A549 (cell line): ENCODE results near the gene TRPV3.

Experiments
- CTCF ChIP-seq: fragments of >200 bp; sonication (Bioruptor Twin); formaldehyde crosslinking; IDR thresholded peaks from 3 replicates; pipeline ENCODE4 v1.5.1; 2016
- EP300 ChIP-seq, 2 experiments: fragments of >200 bp; sonication (Bioruptor Twin); formaldehyde crosslinking; IDR thresholded peaks; 2 replicates in 1 of 2; 3 replicates in 1 of 2; pipeline ENCODE4 v1.6.1; 2016 to 2017
- JUN ChIP-seq, 2 experiments: fragments of >200 bp; sonication (Bioruptor Twin); formaldehyde crosslinking; IDR thresholded peaks; 2 replicates in 1 of 2; 3 replicates in 1 of 2; pipeline ENCODE4 v1.6.1; 2016 to 2017
- MAZ ChIP-seq: fragments of 150-350 bp; IDR thresholded peaks from 2 replicates; pipeline ENCODE4 v1.6.1; 2014; ENCODE audit warnings: antibody characterized with exemption, low read depth, low read length, borderline replicate concordance
- MYC ChIP-seq: IDR thresholded peaks from 2 replicates; pipeline ENCODE4 v1.6.1; 2012; ENCODE audit warnings: mild to moderate bottlenecking, inconsistent platforms, low read length, improper control_type of control experiment, borderline replicate concordance
- POLR2A ChIP-seq: IDR thresholded peaks from 2 replicates; pipeline ENCODE4 v1.6.1; 2012; ENCODE audit warnings: mild to moderate bottlenecking, low read length
- POLR2AphosphoS2 ChIP-seq: conservative IDR thresholded peaks from 2 replicates; pipeline ENCODE4 v1.6.1; 2012; ENCODE audit warnings: low read length, improper control_type of control experiment, inconsistent platforms
- RNF2 ChIP-seq: fragments of 200-600 bp; sonication (generic); IDR thresholded peaks from 2 replicates; pipeline ENCODE4 v1.6.1; 2016; ENCODE audit warnings: low read depth, mild to moderate bottlenecking, antibody characterized with exemption, moderate library complexity, borderline replicate concordance

- TF ChIP-seq CTCF (peak; percentile 46), RNF2 (no peak), POLR2AphosphoS2 (no peak), MAZ (no peak), EP300 (IDR thresholded peaks at IDR 0.05) (no peak), JUN (IDR thresholded peaks at IDR 0.05) (no peak), MYC (no peak), POLR2A (no peak)
Measured at GRCh38 chr17:3602499-3602898, 44.9 kb upstream of the TRPV3 start.
